Activated T-cell treated with anti-CD3 and anti-CD28 coated beads, Interleukin-2, amount 50 U/mL, for 1 hour (primary cell): ENCODE measurements around the gene CTR9.

ENCODE experiments used
- DNase-seq: peaks from one replicate; pipeline ENCODE4 v3.0.0-alpha.2; 2020

CTR9 gene

GRCh38 chr11:10750838-10751580 lies at the start of gene CTR9:
CTR9 (plus strand) TSS chr11:10751246; CDS start chr11:10751413, 167 bp downstream.
- peak; percentile 91 for DNase-seq

- no peak for DNase-seq
Observed at GRCh38 chr11:10701982-10702381, 49.1 kb upstream of the CTR9 start.

GRCh38 chr11:10708131-10708530 lies 42.9 kb upstream of the CTR9 start:
- DNase-seq = no peak

GRCh38 chr11:10709299-10710086 lies 41.6 kb upstream of the CTR9 start:
- DNase-seq = no peak

- no peak for DNase-seq
Observed at GRCh38 chr11:10715571-10715970, 35.5 kb upstream of the CTR9 start.

- DNase-seq = no peak
Observed at GRCh38 chr11:10716122-10716521, 34.9 kb upstream of the CTR9 start.

- DNase-seq = no peak
Observed at GRCh38 chr11:10716543-10717259, 34.3 kb upstream of the CTR9 start.

- no peak for DNase-seq
Observed at GRCh38 chr11:10719616-10720015, 31.4 kb upstream of the CTR9 start.

- no peak for DNase-seq
Observed at GRCh38 chr11:10720881-10721376, 30.1 kb upstream of the CTR9 start.

GRCh38 chr11:10722307-10722706 lies 28.7 kb upstream of the CTR9 start:
- DNase-seq = no peak

- no peak for DNase-seq
Observed at GRCh38 chr11:10725114-10725906, 25.7 kb upstream of the CTR9 start.

GRCh38 chr11:10725907-10726253 lies 25.2 kb upstream of the CTR9 start:
- DNase-seq = no peak

- no peak for DNase-seq
Observed at GRCh38 chr11:10727146-10727851, 23.7 kb upstream of the CTR9 start.

- DNase-seq = no peak
Observed at GRCh38 chr11:10728154-10728553, 22.9 kb upstream of the CTR9 start.

GRCh38 chr11:10728789-10729472 lies 22.1 kb upstream of the CTR9 start:
- DNase-seq = no peak

GRCh38 chr11:10730151-10730550 lies 20.9 kb upstream of the CTR9 start:
- no peak for DNase-seq

- DNase-seq = no peak
Observed at GRCh38 chr11:10731064-10731680, 19.9 kb upstream of the CTR9 start.

GRCh38 chr11:10735481-10736475 lies 15.3 kb upstream of the CTR9 start:
- DNase-seq = peak; percentile 86

GRCh38 chr11:10742460-10743208 lies 8.4 kb upstream of the CTR9 start:
- no peak for DNase-seq
